GM23338 (cell line): ENCODE results near the gene ACYP2.

ENCODE experiments used
- POLR2AphosphoS5 ChIP-seq: IDR thresholded peaks from 2 replicates; pipeline ENCODE4 v1.6.1; 2016; ENCODE audit warnings: antibody characterized with exemption, low read depth
- TF ChIP-seq, protein P1 (sequence below), 2 experiments: fragments of 200-600 bp in 1 of 2; sonication (generic) in 1 of 2; conservative IDR thresholded peaks; 2 replicates each; pipeline versions ENCODE4 v1.5.1 to v1.6.1; 2016 to 2017; ENCODE audit warnings: antibody characterized with exemption in 2 of 2, low read depth in 2 of 2, mild to moderate bottlenecking in 2 of 2, moderate library complexity in 1 of 2

DNA sequence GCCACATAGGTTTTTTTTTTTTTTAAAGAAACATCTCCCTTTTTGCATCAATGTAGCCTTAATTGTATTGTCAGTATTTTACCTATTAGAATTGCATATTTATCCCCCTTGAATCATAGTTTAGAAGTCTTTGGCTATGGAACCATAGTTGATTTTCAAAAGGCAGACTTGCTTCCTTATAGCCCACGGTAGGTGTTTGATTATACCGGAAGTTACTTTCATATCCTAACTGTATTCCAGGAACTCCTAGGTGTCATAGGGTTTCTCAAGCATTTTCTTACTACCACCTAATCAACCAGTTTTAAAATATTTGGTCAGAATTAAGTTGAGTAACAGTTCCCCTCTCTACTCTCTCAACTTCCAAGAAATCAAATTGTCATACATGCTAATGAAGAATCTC, 227.2 kb downstream of the ACYP2 start:
- TF ChIP-seq, protein P1, sequence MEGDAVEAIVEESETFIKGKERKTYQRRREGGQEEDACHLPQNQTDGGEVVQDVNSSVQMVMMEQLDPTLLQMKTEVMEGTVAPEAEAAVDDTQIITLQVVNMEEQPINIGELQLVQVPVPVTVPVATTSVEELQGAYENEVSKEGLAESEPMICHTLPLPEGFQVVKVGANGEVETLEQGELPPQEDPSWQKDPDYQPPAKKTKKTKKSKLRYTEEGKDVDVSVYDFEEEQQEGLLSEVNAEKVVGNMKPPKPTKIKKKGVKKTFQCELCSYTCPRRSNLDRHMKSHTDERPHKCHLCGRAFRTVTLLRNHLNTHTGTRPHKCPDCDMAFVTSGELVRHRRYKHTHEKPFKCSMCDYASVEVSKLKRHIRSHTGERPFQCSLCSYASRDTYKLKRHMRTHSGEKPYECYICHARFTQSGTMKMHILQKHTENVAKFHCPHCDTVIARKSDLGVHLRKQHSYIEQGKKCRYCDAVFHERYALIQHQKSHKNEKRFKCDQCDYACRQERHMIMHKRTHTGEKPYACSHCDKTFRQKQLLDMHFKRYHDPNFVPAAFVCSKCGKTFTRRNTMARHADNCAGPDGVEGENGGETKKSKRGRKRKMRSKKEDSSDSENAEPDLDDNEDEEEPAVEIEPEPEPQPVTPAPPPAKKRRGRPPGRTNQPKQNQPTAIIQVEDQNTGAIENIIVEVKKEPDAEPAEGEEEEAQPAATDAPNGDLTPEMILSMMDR (conservative IDR thresholded peaks at IDR 0.05; ENCODE audit: low read depth in 2 of 2), result no peak
- no peak for TF ChIP-seq POLR2AphosphoS5
